GM12873 (cell line): Measurements from ENCODE around the gene MYL5.

ENCODE experiments used
- CTCF ChIP-seq: IDR thresholded peaks from 2 replicates; pipeline ENCODE4 v1.5.1; 2012; ENCODE audit warnings: low read depth, mild to moderate bottlenecking, moderate library complexity, low read length, control low read depth; ENCODE audit not compliant: insufficient read depth; ENCODE audit errors: missing control alignments

MYL5 gene

GRCh38 chr4:705278-706082, 31.1 kb downstream of the MYL5 start, which contains the start of gene PCGF3:
PCGF3 (plus strand) TSS chr4:705832; CDS start chr4:733681, 27,849 bp downstream.
- no peak for TF ChIP-seq CTCF

- TF ChIP-seq CTCF, result no peak
Measured at GRCh38 chr4:706834-707598, 32.7 kb downstream of the MYL5 start.

- no peak for TF ChIP-seq CTCF
Measured at GRCh38 chr4:707929-708630, 33.7 kb downstream of the MYL5 start.

- TF ChIP-seq CTCF, result no peak
Measured at GRCh38 chr4:708631-708933, 34.2 kb downstream of the MYL5 start.

- no peak for TF ChIP-seq CTCF
Measured at GRCh38 chr4:709348-709747, 35.0 kb downstream of the MYL5 start.

- no peak for TF ChIP-seq CTCF
Measured at GRCh38 chr4:710116-710515, 35.8 kb downstream of the MYL5 start.

GRCh38 chr4:710916-711315, 36.6 kb downstream of the MYL5 start:
- no peak for TF ChIP-seq CTCF
